C1 segment of cervical spinal cord (tissue), 14 donors: ENCODE measurements around the gene PTCD1.
"Not testable (repeated sequence)": the region's sequence is repeated elsewhere in the genome, so short reads cannot be mapped to it uniquely, and the experiment has no call there.

Experiments used
- DNase-seq, 14 donors: peaks; one replicate each; lab custom pipeline; 2025; lab: John Stamatoyannopoulos, UW

PTCD1 gene

DNA sequence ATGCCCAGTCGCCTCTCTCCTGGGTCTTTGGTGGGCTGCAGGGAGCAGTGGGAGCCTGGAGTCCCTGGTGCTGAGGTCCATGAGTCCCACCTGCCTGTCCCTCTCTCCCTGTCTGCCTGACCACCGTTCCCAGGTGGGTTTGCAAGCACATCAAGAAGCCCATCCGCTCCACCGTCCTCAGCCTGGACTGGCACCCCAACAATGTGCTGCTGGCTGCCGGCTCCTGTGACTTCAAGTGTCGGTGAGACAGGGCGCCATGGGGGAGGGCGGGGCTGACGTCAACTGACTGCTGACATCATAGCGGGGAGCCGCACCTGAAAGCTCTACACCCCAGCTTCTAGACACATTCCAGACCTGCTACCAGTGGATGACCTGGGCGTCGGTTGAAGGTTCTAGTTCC lies 48.8 kb downstream of the PTCD1 start:
- DNase-seq = no peak

DNA sequence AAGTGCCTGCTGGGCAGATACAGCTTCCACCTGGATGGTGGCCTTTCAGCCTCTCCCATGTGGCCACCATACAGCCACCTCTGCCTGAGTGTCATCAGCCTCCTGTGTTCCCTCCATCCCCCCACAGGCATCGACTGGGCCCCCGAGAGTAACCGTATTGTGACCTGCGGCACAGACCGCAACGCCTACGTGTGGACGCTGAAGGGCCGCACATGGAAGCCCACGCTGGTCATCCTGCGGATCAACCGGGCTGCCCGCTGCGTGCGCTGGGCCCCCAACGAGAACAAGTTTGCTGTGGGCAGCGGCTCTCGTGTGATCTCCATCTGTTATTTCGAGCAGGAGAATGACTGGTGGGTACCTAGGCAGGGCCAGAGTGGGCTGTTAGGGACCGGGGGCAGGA lies 50.7 kb downstream of the PTCD1 start:
- no peak for DNase-seq

DNA sequence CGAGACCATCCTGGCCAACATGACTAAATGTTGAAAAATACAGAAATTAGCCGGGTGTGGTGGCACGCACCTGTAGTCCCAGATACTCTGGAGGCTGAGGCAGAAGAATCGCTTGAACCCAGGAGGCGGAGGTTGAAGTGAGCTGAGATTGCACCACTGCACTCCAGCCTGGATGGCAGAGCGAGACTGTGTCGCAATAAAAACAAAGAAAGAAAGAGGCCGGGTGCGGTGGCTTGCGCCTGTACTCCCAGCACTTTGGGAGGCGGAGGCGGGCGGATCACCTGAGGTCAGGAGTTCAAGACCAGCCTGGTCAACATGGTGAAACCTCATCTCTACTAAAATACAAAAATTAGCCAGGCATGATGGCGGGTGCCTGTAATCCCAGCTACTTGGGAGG lies 51.4 kb downstream of the PTCD1 start:
- not testable (repeated sequence) for DNase-seq

DNA sequence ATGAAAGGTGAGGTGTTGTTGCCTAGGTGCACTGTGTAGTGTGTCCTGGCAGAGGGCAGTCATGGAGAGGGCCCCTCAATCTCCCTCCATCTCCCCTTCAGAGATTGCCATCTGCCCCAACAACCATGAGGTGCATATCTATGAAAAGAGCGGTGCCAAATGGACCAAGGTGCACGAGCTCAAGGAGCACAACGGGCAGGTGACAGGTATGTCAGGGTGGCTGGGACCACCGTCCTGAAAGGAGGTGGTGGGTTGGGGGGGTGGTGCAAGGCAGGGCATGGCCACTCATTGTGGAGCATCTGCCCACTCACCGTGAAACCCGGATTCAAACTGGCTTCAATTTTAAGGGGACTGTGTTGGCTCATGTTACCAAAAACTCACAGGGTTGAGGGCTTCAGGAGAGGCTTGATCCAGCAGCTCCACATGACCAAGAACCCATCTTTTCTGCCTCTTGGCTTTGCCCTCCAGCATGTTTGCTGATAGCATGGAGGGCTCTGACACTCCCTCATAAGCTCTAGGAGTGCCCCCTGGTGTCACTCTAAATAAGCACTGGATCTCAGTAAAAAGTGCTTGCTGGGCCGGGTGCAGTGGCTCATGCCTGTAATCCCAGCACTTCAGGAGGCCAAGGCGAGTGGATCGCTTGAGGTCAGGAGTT lies 51.9 kb downstream of the PTCD1 start:
- no peak for DNase-seq

DNA sequence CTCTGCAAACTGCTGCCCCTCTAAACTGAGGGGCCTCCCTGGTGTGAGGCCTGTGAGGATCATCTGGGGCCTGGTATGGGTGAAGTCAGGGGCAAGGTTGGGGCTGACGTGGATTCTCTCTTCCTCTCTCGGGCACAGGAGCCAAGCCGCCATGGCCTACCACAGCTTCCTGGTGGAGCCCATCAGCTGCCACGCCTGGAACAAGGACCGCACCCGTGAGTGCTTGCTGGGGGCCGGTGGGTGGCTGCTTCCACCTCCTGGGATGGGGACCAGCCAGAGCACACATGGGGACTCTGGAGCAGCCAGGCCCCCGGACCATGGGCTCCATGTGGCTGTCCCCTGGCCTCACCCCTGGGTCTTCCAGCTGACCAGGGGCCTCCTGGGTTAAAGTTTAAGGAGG lies 53.0 kb downstream of the PTCD1 start:
- DNase-seq = no peak

DNA sequence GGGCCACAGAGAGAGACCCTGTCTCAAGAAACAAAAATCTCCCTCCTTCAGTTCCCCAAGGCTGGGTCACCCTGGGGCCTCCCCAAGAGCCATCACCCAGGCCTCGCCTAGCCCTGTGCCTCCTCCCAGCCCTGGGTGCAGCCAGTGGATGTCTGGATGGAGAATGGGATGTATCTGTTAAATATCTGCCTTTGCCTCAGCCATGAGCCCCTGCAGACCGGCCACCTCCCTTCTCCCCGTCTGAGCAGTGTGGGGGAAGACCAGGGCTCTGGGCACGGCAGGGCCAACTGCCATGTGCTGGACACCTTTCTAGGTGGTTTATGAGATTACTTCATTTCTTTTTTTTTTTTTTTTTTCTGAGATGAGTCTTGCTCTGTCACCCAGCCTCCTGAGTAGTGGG lies 54.1 kb downstream of the PTCD1 start:
- DNase-seq = no peak

DNA sequence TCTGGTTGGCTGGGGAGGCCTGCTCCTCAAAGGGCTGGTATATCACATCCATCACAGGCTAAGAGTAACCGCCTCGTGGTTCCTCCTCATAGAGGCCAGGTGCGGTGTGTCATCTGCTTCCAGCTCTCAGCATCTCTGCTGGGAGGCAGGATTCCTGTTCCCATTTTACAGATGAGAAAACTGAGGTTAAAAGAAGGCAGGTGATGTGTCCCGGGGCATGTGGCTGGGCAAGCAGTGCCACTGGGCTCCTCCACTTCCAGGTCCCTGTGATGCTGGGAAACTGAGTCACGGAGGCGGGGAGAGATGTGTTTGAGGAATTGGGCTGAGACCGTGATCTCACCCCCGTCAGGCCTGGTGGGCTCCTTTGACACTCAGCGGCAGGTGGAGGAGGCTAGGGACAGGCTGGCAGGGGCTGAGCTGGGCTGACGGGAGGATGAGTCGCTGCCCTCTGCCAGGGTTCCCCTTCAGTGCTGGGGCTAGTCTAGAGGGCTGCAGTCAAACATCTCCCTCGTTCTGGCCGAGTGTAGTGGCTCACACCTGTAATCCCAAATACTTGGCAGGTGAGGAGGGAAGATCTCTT lies 54.7 kb downstream of the PTCD1 start:
- DNase-seq = no peak

DNA sequence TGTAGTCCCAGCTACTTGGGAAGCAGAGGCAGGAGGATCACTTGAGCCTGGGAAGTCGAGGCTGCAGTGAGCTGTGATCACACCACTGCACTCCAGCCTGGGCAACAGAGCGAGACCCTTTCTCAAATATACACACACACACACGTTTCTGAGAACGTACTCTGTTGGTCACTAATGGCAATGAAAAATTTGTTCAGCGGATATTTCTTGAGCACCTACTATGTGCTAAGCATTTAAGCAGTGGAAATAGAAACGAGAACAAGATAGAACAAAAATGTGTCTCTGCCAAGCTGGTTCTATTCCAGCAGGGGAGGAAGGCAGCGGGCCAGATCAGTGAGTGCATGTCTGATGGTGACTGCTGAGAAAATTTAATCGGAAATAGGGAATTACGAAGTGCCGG lies 55.4 kb downstream of the PTCD1 start:
- DNase-seq = no peak

DNA sequence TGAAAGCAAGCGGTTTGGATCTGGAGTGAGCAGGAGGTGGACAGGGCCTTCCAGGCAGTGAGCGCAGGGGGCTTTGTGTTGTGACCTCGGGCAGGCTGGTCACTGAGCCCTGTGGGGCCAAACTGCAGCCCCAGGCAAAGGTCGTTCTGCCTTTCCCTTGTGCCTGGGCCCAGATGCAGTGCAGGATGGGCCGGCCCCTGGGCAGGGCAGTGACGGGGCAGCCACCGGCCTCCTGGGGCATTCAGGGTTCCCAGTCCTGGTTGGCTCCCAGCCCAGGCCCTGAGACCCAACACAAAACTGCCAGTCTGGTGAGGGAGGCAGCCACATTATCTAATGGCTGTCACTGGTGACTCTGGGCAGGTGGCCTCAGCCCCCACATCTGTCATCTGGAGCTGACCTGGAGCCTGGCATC lies 56.9 kb downstream of the PTCD1 start:
- no peak for DNase-seq

DNA sequence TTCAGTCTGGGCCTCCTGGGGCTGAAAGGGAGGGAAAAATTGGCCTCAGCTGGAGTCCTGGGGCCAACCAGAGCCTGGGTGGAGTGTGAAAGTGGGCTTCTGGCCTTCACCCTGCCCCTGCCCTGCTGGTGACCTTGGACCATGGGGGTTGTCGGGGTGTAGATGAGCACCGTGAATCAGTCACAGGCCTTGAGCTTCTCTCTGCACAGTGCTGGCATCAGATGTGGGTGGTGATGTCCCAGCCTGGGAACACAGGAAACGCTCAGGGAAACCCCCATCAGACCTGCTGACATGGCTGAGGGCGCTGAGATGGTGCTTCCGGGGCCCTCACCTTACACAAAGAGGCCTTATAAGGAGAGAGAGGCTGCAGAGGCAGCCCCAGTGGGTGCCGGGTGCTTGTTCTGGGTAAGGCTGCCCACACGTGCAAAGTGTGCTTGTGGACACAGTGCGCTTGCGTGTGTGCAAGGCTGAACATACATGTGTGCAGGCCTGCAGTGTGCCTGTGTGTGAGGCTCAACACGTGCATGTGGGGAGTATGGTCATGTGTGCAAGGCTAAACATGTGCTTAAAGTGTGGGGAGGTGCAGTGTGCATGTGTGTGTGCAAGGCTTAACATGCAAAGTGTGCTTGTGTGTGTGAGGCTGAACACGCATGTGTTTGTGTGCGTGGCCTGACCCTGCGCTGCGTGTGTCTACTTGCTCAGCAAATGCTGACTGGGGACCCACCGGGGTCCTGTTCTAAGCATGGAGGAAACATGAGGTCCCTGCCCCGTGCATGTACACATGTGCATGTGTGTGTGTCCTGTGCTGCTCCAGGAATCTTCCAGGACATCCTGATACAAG lies 57.6 kb downstream of the PTCD1 start:
- no peak for DNase-seq

DNA sequence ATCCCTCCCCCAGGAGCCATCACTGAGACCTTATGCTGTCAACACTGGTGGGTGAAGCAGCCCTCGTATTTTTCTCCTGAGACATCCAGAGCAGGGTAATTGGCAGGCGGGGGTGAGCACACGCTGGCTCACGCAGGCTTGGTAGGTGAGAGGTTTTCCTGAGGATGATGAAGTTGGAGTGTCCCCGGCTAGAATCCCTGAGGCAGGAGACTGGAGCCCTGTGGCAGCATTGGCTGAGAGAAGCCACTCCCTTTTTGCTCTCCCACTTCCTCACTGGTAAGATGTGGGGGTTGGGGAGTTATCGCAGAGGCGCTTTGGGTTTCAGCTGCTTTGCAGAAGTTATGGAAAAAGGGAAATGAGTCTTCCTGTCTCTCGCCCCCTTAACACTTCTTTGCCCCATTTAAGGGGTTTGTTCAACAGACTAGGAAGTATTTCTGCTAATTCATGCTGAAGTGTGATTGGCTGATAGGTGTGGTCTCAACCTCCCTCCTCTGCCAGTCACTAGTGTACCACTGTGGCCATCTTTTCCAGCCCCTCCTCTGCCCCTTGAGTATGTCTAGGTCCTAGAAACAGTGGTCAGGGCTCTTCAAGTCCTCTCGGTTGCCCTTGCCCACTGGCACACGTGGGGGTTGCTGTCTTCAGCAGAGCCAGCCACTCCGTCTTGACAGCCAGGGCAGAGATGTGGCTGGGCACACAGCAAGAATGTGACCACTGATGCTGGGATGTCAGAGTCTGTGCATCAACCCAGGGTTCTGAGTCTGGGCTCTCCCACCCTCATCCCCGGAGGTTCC lies 58.4 kb downstream of the PTCD1 start:
- DNase-seq = peak in 7 of 14 donors; percentile 24 to 59 (median 45)

DNA sequence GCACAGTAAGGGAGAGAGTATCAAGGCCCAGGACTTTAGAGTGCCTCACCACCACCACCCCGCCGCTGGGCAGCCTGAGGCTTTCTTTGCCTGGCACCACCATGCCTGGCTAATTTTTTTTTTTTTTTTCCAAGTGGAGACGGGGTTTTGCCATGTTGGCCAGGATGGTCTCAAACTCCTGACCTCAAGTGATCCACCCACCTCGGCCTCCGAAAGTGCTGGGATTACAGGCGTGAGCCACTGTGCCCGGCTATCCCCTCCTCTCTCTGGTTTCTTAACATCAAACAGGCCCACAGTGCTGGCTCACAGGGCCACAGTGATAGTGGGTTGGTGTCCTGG lies 58.9 kb downstream of the PTCD1 start:
- not testable (repeated sequence) for DNase-seq

DNA sequence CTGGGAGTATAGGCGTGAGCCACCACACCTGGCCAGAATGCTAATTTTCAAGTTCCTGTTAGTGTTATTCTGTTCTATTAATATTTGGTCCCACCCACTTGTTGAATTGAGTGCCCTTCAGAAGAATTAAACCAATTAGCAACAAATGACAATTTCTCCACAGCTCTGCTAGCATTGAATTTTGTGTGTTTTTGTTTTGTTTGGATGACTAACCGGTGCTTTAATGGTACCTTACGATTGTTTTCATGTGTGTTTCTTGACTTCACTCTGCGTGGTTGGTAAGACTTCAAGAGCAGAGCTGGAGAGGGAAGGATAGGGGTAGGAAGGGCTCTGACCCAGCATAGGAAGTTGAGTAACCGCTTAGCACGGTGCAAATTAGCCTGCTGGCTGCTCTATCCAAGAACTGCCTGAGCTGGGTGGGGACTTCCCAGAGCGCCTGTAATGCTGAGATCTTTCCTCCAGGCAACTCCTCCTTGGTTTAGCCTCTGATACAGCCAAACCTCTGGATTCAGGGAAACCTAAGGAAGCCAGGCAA lies 59.5 kb downstream of the PTCD1 start:
- peak in 3 of 14 donors; percentile 7 to 12 (median 10) for DNase-seq

DNA sequence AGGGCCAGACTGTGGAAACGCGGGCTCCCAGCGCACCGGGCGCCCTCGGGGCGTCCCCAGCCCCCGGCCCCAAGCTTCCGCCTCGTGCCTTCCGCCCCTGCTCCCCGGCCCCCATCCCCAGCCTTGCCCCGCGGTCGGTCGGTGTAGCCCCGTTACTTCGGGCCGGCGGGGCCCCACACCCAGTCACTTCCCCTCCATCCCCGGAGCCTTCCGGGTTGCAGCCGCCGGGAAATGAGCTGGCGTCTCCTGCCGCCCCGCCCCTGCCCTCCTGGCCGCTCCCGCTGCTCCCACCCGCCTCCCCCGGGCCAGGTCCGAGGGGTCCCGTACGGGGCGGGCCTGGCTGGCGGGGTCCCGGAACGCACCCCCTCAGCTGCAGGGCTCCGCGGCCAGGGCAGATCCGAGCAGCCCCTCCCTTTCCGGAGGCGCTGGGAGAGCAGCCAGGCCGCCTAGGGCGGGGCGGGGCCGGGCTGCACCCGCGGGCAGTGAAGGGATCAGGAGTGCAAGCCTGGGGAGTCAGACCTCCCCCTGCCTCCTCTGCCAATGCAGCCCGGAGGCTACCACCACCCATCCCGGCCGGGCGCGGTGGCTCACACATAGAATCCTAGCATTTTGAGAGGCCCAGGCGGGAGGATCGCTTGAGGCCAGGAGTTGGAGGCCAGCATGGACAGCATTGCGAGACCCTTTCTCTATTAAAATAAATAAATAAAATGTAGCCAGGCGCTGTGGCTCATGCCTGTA lies 63.4 kb downstream of the PTCD1 start:
- peak in 12 of 14 donors; percentile 8 to 72 (median 34) for DNase-seq

DNA sequence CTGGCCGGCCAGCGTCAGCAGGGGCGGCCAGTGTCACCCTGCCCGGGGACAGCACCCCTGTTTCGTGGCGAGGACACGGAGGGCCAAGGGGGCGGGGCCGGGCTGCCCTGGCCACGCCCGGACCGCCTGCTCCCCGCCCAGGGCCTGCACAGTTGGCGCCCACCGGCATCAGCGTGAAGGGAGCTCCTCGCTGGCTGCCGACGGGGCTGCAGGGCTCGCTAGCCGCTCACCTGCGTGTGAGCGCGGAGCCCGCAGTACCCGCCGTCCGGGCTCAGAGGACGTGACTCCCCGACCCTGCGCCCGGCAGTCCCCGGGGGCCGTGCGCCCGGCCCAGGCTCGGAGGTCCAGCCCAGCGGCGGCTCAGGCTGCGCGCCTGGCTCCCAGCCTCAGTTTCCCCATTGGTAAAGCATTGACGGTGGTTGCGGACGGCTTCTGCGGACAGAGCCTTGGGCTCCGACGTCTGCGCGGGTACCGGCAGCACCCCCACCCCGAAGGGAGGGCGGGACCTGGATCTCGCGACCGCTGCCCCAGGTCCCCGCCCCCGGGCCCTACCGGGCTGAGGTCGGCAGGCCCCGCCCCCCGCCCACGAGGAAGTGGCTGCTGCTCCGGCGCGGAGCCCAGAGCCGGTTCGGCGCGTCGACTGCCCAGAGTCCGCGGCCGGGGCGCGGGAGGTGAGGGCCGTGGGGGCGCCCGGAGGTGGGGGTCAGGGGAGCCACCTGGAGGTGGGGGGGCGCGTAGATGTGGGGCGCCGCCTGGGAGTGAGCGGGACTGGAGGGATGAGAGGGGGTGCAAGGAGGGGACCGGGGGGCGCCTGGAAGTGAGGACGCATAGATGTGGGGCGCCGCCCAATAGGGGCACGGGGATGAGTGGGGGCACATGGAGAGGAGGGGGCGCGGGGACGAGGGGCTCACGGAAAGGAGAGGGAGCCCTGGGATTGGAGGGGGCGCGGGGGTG lies 64.2 kb downstream of the PTCD1 start, which contains the start of gene ARPC1B:
Gene ARPC1B, plus strand, starts transcription at position 620 of the 954 bp plus-strand sequence. CDS start 10,985 bp downstream, outside the sequence.
- peak in 6 of 14 donors; percentile 15 to 61 (median 33) for DNase-seq

DNA sequence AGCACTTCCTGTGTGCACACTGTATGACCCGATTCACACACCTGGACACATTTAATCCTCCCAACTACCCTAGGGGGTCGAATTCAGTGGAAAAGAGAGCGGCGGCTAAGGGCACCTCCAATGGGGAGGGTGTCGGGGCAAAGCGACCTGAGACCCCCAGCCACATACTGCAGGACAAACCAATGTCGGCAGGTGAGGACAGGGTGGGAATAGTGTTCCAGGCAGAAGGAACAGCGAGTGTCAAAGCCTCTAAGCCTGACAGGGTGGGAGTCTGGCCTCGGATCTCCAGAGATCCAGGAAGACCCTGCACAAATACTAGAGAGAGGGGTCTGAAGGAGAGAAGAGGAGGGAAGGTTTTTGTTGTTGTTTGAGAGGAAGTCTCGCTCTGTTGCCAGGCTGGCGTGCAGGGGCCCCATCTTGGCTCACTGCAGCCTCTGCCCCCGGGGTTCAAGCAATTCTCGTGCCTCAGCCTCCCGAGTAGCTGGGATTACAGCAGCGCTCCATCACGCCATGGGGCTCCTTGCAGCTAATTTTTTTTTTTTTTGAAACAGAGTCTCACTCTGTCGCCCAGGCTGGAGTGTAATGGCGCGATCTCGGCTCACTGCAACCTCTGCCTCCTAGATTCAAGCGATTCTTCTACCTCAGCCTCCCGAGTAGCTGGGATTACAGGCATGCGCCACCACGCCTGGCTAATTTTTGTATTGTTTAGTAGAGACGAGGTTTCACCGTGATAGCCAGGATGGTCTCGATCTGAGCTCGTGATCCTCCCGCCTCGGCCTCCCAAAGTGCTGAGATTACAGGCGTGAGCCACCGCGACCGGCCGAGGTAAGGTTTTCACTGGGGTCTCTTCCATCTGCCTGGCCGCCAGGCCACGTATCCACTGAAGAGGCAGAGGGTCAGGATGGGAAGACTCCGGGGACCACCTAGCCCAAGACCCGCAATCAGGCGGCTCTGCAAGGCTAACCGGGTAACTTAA lies 65.2 kb downstream of the PTCD1 start:
- DNase-seq = no peak

DNA sequence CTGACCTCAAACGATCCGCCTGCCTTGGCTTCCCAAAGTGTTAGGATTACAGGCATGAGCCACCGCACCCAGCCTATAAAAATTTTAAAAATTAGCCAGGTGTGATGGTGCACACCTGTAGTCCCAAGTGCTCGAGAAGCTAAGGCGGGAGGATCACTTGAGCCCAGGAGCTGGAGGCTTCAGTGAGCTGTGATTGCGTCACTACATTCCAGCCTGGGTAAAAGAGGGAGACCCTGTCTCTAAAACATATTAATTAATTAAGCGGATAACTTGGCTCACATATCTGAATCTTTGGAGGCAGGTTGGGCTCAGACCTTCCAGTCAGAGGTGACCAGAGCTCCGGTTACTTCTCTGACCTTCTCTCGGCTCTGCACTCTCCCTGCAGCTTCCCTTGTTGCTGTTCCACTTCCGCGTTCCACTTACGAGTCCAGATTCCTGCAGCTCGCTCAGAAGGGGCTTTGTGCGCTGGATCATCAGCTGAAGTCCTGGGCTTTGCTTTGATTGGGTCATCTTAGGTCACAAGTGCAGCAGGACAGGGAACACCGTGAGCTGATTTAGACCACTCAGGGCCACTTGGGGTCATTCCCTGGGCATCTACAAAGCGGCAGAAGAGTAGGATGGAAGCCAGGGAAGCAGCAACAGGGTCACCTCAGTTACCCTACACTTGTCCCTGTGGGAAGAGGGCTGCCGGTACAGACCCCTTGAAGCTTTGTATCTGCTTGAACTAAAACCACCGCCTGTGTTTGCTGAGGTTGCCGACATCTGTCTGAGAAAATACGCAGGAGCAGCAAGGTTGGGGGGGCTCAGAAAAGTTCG lies 66.1 kb downstream of the PTCD1 start:
- peak in 3 of 14 donors; percentile 10 to 16 (median 13) for DNase-seq
